Measurements from ENCODE around the gene CFC1B. TPM values are rescaled to one million over a fixed set of nuclear protein-coding genes. Genes with fewer than 3 reads are reported as not detected.
"Not testable (repeated sequence)": the region's sequence is repeated elsewhere in the genome, so short reads cannot be mapped to it uniquely, and the experiment has no call there.

CFC1B gene
- total RNA-seq = not detected
- not detected for polyA plus RNA-seq (2013, experiment 1 of 2)
- not detected for polyA plus RNA-seq (2013, experiment 2 of 2)
- 0 reads per million in 172 experiments for total RNA-seq

DNA sequence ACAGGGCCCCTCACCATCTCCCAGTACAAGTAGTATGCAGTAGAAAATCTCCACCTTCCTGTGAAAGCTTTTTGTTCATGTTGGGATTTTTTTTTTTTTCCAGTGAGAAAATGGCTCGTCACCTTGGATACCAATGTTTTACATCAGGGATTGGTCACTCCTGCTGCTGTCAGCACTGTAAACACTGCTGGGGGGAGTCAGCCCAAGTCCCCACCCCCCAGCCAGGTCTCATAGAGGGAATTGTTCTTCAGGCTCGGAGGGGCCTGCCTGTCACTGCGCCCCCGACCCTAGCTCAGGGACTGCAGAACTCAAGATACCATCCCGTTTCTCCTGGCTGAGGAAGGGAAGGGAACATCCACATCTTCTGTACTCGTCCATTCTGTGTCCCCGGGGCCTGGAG lies at the start of gene CFC1B:
Gene CFC1B, plus strand, starts transcription at position 231 of the 400 bp plus-strand sequence. CDS start 263 bp downstream, outside the sequence.
- H3K4me3 ChIP-seq (ENCODE audit: low read length); H3K27me3 ChIP-seq (ENCODE audit: control insufficient read depth in 1 of 2, insufficient read depth in 2 of 2, low read length in 2 of 2); H3K27ac ChIP-seq (ENCODE audit: low read depth in 1 of 2, low read length in 2 of 2); H3K4me1 ChIP-seq (ENCODE audit: insufficient read depth, low read length); POLR2A ChIA-PET; H3K36me3 ChIP-seq (ENCODE audit: insufficient read depth, low read length); H3K9me3 Mint-ChIP-seq; intact Hi-C loops (cut with DNase I, micrococcal nuclease); H3K9me3 ChIP-seq (ENCODE audit: control insufficient read depth in 1 of 2, insufficient read depth in 1 of 2, low read length in 2 of 2); ATAC-seq (ENCODE audit: poor library complexity); DNase-seq; H3K4me3 Mint-ChIP-seq; H3K27me3 Mint-ChIP-seq; H3K27ac Mint-ChIP-seq; CTCF ChIA-PET; H3K36me3 Mint-ChIP-seq (ENCODE audit: low read depth); H3K4me1 Mint-ChIP-seq (ENCODE audit: low read depth): not testable (repeated sequence)

DNA sequence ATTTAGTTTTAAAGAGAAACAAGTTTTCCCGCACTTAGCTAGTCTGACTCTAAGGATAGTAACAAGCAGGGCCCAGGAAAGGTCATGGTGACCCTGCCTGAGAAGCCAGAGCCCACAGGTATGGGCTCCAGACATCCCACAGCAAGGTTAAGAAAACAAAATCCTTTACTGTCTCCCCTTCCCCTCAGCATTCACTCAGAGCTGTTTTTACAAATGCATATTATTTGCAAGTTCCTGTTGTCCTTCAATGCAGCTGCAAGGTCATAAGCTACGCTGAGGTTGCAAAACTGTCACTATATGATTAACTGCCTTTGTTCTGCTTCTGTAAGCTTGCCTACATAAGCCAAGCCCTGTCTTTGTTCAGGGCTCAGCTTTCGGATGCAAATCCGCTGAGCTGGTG lies 29.9 kb upstream of the CFC1B start:
- H3K9me3 Mint-ChIP-seq; CTCF ChIA-PET; DNase-seq; H3K27ac Mint-ChIP-seq; H3K27me3 ChIP-seq (ENCODE audit: control insufficient read depth in 1 of 2, insufficient read depth in 2 of 2, low read length in 2 of 2); H3K4me1 ChIP-seq (ENCODE audit: insufficient read depth, low read length); H3K36me3 Mint-ChIP-seq (ENCODE audit: low read depth); POLR2A ChIA-PET; H3K4me3 Mint-ChIP-seq; H3K27ac ChIP-seq (ENCODE audit: low read depth in 1 of 2, low read length in 2 of 2); H3K4me1 Mint-ChIP-seq (ENCODE audit: low read depth); H3K27me3 Mint-ChIP-seq; H3K36me3 ChIP-seq (ENCODE audit: insufficient read depth, low read length); intact Hi-C loops (cut with DNase I, micrococcal nuclease); H3K9me3 ChIP-seq (ENCODE audit: control insufficient read depth in 1 of 2, insufficient read depth in 1 of 2, low read length in 2 of 2); H3K4me3 ChIP-seq (ENCODE audit: low read length); ATAC-seq (ENCODE audit: poor library complexity): not testable (repeated sequence)

DNA sequence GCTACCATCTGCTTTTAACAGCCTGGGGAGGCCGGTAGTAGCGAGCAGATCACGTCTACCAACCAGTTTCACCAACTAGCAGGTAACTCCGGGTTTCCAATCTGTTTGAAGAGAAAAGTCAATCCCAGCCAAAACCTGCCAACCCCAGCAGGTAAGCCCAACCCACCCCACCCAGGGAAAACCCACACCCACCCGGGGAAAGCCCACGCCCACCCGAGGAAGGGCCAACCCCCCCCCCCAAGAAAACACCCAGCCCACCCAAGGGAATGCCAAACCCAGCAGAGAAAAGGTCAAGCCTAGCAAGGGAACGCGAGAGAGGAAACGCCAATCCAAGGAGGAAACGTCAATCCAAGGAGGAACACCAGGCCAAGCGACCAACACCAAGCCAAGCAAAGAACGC lies 11.8 kb upstream of the CFC1B start, which contains the start of gene POTEI:
Gene POTEI, minus strand, starts transcription at position 101 of the 400 bp plus-strand sequence. Its CDS starts 93 bp downstream, at position 8.
- H3K4me1 Mint-ChIP-seq (ENCODE audit: low read depth); POLR2A ChIA-PET; ATAC-seq (ENCODE audit: poor library complexity); CTCF ChIA-PET; H3K4me1 ChIP-seq (ENCODE audit: insufficient read depth, low read length); H3K27me3 Mint-ChIP-seq; DNase-seq; H3K4me3 Mint-ChIP-seq; H3K27me3 ChIP-seq (ENCODE audit: control insufficient read depth in 1 of 2, insufficient read depth in 2 of 2, low read length in 2 of 2); H3K36me3 ChIP-seq (ENCODE audit: insufficient read depth, low read length); intact Hi-C loops (cut with DNase I, micrococcal nuclease); H3K27ac Mint-ChIP-seq; H3K27ac ChIP-seq (ENCODE audit: low read depth in 1 of 2, low read length in 2 of 2); H3K9me3 ChIP-seq (ENCODE audit: control insufficient read depth in 1 of 2, insufficient read depth in 1 of 2, low read length in 2 of 2); H3K36me3 Mint-ChIP-seq (ENCODE audit: low read depth); H3K4me3 ChIP-seq (ENCODE audit: low read length); H3K9me3 Mint-ChIP-seq: not testable (repeated sequence)

DNA sequence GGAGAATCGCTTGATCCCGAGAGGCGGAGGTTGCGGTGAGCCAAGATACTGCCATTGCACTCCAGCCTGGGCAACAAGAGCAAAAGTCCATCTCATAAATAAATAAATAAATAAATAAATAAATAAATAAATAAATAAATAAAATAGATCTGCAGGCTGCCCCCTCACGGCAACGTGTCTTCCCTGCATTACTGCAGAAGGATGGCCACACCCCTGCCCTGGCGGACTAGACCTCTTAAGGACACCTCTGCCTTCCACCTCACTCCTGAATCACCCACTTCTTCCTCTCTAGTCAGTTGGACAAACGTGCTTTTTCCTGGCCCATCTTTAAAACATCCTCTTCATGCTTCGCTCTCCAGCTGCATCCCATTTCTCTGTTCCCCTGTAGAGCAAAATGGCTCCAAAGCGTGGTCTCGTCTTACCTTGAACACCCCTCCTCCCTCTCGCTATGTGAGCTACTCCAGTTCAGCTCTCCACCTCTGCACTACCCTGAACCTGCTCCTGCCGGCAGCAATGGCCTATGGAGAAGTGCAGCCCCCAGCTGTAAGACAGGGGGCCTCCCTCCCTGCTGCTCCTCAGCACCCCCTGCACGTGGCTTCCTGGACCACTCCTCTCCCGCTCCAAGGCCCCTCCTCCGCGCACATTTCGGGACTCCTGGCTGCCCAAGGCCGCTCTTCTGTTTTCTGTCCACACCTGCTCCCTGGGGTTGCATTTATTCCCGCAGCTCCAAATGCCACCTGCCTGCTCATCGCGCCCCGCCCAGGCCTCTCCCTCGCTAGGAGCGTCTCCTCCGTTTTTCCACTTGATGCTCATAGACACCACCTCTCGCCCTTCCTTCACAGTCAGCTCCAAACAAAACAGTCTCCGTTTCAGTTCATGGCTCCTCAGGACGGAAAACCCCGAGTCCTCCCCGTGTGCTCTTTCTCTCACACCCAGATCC lies 9.9 kb upstream of the CFC1B start:
- CTCF ChIA-PET, H3K9me3 Mint-ChIP-seq, H3K27ac Mint-ChIP-seq: not testable (repeated sequence)

DNA sequence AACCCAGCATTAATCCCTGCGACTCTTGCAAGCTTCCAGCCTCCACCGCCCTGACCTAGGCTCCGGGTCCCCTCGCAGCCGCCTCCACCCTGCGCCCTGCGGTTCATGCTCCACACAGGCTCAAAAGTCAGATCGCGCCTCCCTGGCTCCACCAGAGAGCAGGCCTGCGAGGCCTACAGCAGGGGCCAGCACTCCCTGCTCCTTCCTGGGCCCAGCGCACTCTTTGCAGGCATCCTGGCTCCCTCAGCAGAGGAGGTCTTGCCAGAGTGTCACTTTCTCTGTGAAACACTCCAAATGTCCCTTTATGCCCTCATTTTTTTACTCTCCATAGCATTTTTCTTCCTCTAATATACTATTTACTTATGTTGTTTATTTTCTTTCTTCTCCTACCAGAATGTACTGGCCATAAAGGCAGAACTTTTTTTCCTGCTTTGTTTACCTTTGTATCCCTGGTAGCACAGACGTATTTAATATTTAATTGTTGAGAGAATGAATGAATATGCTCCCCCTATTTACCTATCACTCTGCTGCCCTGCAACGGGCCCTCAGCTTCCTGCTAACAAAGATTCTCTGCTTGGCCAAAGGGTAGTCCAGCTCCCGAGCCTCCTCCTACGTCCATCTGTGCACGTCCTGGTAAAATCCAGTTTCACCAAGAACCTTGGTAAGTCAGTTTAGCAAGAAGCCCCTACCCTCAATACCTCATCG lies 9.1 kb upstream of the CFC1B start:
- POLR2A ChIA-PET; H3K4me3 ChIP-seq (ENCODE audit: low read length); H3K9me3 Mint-ChIP-seq; H3K36me3 Mint-ChIP-seq (ENCODE audit: low read depth); intact Hi-C loops (cut with DNase I, micrococcal nuclease); H3K27me3 ChIP-seq (ENCODE audit: control insufficient read depth in 1 of 2, insufficient read depth in 2 of 2, low read length in 2 of 2); H3K27ac Mint-ChIP-seq; DNase-seq; H3K9me3 ChIP-seq (ENCODE audit: control insufficient read depth in 1 of 2, insufficient read depth in 1 of 2, low read length in 2 of 2); H3K4me1 ChIP-seq (ENCODE audit: insufficient read depth, low read length); H3K27ac ChIP-seq (ENCODE audit: low read depth in 1 of 2, low read length in 2 of 2); H3K4me3 Mint-ChIP-seq; H3K27me3 Mint-ChIP-seq; H3K4me1 Mint-ChIP-seq (ENCODE audit: low read depth); H3K36me3 ChIP-seq (ENCODE audit: insufficient read depth, low read length); CTCF ChIA-PET; ATAC-seq (ENCODE audit: poor library complexity): not testable (repeated sequence)

More for the DNA sequence above, 9.9 kb upstream of the CFC1B start:
- intact Hi-C loops (cut with DNase I, micrococcal nuclease); H3K4me3 Mint-ChIP-seq; POLR2A ChIA-PET; ATAC-seq (ENCODE audit: poor library complexity); H3K9me3 ChIP-seq (ENCODE audit: control insufficient read depth in 1 of 2, insufficient read depth in 1 of 2, low read length in 2 of 2); H3K27me3 ChIP-seq (ENCODE audit: control insufficient read depth in 1 of 2, insufficient read depth in 2 of 2, low read length in 2 of 2); H3K36me3 ChIP-seq (ENCODE audit: insufficient read depth, low read length); H3K4me1 ChIP-seq (ENCODE audit: insufficient read depth, low read length); H3K4me1 Mint-ChIP-seq (ENCODE audit: low read depth); H3K4me3 ChIP-seq (ENCODE audit: low read length); H3K27ac ChIP-seq (ENCODE audit: low read depth in 1 of 2, low read length in 2 of 2); H3K27me3 Mint-ChIP-seq; H3K36me3 Mint-ChIP-seq (ENCODE audit: low read depth); DNase-seq: not testable (repeated sequence)

DNA sequence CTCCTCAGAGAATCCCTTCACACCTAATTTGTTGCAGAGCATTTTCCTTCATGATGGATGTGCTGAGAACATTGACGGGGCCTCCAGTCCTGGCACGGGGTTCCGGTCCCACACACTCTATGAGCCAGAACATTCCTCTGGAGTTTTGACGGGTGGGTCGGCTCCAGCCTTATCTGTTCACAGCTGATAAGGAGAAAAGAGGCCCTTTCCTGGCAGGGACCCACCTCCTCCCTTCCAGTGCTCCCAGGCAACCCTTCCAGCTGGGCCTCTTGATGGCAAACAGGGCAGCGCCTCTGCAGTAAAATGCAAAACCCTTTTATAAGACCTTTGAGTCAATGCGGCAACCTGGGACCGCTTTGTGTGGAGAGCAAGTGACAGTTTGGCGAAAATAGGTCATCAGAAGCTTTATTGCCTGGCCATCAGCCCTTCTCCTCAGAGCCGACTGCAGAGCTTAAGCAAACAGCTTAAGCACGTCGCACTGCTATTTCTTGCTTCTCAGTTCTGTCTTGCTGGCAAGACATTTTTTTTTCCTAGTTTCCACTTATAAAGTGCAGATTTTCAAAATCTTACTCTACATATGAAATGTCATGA lies 2.4 kb upstream of the CFC1B start:
- POLR2A ChIA-PET; intact Hi-C loops (cut with DNase I, micrococcal nuclease); DNase-seq: not testable (repeated sequence)

More for the DNA sequence above, 2.4 kb upstream of the CFC1B start:
- H3K27me3 ChIP-seq (ENCODE audit: control insufficient read depth in 1 of 2, insufficient read depth in 2 of 2, low read length in 2 of 2); H3K4me1 ChIP-seq (ENCODE audit: insufficient read depth, low read length); H3K27ac Mint-ChIP-seq; H3K9me3 Mint-ChIP-seq; H3K4me3 ChIP-seq (ENCODE audit: low read length); H3K36me3 Mint-ChIP-seq (ENCODE audit: low read depth); H3K4me3 Mint-ChIP-seq; H3K27ac ChIP-seq (ENCODE audit: low read depth in 1 of 2, low read length in 2 of 2); H3K4me1 Mint-ChIP-seq (ENCODE audit: low read depth); H3K36me3 ChIP-seq (ENCODE audit: insufficient read depth, low read length); H3K9me3 ChIP-seq (ENCODE audit: control insufficient read depth in 1 of 2, insufficient read depth in 1 of 2, low read length in 2 of 2); H3K27me3 Mint-ChIP-seq; CTCF ChIA-PET; ATAC-seq (ENCODE audit: poor library complexity): not testable (repeated sequence)

Data from CD4-positive, alpha-beta T cell (primary cell).